ENCODE results near the gene MTO1.
"Not testable (repeated sequence)": the region's sequence is repeated elsewhere in the genome, so short reads cannot be mapped to it uniquely, and the experiment has no call there.

MTO1 gene

DNA sequence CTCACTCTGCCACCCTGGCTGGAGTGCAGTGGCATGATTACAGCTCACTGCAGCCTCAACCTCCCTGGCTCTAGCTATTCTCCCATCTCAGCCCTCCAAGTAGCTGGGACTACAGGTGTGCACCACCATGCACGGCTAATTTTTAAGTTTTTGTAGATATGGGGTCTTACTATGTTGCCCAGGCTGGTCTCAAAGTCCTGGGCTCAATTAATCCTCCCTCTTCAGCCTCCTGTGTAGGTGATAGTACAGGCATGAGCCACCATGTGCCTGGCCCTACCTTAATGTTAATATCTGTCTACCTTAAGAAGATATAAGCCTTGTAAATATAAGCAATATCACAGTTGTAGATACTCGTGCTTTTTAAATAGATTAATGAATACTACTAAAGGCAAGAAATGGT is 42.6 kb downstream of the MTO1 start:
- no peak for FAIRE-seq

DNA sequence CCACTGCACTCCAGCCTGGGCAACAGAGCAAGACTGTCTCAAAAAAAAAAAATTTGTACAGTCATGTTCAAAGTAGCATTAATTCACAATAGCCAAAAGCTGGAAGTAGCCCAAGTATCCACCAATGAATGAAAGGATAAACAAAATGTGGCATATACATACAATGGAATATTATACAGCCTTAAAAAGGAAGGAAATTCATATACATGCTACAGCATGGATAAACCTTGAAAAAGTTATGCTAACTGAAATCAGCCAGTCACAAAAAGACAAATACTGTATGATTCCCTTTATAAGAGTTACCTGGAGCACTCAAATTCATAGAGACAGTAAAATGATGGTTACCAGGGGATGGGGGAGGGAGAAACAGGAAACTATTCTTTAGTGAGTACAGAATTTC is 43.6 kb downstream of the MTO1 start:
- no peak for FAIRE-seq

DNA sequence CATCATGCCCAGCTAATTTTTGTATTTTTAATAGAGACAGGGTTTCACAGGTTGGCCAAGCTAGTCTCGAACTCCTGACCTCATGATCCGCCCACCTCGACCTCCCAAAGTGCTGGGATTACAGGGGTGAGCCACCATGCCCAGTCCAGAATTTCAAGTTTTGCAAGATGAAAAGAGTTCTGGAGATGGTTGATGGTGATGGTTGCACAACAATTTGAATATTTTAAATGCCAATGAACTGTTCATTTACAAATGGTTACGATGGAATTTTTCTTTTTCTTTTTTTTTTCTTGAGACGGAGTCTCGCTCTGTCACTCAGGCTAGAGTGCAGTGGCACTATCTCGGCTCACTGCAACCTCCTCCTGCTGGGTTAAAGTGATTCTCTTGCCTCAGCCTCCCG is 44.2 kb downstream of the MTO1 start:
- FAIRE-seq: not testable (repeated sequence)

DNA sequence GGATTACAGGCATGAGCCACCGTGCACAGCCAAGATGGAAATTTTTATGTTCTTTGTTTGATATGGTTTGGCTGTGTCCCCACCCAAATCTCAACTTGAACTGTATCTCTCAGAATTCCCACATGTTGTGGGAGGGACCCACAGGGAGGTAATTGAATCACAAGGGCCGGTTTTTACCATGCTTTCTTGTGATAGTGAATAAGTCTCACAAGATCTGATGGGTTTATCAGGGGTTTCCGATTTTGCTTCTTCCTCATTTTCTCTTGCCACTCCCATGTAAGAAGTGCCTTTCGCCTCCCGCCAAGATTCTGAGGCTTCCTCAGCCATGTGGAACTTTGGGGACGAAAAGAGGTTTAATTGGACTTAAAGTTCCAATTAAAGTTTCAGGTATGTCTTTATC is 44.7 kb downstream of the MTO1 start:
- FAIRE-seq: no peak

DNA sequence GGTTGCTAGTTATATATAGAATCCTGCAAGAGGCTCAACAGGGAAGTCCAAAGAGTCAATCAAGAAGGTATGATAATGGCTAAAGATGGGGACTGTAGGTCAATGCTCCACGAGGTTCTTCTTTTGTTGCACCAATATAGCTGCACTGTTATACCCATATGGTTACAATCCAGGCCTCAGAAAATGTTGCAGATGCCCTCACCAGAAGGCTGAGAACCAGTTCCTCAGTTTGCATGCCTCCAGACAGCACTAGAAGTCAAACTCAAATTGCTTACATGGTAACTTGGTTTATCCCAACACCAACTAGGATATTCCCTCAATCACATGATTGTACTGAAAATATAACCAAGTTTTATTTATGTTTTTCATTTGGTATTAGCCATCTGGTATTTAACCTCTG is 47.2 kb downstream of the MTO1 start:
- no peak for FAIRE-seq

DNA sequence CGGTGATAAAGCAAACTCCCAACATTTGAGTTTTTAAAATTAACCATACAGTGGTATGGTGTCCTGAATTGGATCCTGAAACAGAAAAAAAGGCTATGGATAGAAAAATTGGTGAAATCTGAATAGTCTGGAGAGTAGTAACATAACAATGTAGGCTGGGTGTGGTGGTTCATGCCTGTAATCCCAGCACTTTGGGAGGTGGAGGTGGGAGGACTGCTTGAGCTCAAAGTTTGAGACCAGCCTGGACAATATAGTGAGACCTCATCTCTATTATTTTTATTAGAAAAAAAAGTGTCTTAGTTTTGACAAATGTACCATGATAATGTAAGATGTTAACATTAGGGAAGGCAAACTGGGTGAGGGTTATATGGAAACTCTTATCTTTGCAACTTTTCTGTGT is 48.3 kb downstream of the MTO1 start:
- FAIRE-seq: no peak

DNA sequence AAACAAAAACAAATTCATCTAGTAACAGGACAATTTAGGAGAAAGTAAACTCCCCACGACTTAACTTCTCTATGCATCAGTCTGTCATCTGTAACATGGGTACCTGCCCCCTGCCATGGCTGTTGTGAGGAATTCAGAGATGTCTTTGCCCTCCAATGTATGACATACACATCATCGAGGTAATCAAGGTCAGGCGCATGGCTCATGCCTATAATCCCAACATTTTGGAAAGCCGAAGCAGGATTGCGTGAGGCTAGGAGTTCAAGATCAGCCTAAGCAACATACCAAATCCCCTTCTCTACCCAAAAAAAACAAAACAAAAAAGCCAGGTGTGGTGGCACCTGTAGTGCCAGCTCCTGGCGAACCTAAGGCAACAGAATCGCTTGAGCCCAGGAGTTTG is 50.3 kb downstream of the MTO1 start:
- FAIRE-seq: no peak

DNA sequence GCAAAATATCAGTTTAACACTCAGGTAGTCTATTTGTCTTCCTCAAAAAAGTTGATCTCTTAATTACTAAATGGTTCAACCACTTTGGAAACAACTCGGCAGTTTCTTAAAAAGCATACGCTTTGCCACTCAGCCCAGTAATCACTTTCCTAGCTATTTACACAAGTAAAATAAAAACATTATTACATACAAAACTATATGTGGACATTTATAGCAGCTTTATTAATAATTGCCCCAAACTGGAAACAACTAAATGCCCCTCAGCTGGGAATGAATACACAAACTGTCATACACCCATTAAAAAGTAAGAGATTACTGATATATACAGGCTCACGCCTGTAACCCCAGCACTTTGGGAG is 51.9 kb downstream of the MTO1 start:
- FAIRE-seq: no peak

DNA sequence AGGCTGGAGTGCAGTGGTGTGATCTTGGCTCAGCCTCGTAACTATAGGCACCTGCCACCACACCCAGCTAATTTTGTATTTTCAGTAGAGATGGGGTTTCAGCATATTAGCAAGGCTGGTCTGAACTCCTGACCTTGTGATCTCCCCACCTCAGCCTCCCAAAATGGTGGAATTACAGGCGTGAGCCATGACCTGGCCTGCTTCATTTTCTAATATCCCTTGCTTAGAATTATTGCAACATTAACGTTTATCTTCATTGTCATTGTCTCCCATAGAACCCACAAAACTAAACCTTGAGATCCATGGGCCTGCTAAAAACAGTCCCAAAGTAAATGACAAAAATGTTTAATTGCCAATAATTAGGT is 53.2 kb downstream of the MTO1 start:
- no peak for FAIRE-seq

DNA sequence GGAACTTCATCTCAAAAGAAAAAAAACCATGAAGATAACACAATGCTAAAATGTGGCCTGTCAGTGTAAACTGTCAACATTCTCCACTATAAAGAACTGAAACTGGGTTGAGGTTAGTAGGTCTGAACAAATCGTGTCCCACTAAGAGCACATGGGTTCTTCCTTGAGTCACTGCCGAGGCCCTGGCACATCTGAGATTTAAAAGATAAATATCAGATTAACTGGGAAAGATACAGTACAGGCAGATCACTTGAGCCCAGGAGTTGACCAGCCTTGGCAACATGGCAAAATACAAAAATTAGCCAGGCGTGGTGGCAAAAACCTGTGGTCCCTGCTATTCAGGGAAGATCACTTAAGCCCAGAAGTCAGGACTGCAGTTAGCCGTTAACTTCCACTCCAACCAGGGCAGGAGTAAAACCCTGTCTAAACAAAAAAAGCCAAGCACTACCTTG is 53.7 kb downstream of the MTO1 start:
- no peak for FAIRE-seq

DNA sequence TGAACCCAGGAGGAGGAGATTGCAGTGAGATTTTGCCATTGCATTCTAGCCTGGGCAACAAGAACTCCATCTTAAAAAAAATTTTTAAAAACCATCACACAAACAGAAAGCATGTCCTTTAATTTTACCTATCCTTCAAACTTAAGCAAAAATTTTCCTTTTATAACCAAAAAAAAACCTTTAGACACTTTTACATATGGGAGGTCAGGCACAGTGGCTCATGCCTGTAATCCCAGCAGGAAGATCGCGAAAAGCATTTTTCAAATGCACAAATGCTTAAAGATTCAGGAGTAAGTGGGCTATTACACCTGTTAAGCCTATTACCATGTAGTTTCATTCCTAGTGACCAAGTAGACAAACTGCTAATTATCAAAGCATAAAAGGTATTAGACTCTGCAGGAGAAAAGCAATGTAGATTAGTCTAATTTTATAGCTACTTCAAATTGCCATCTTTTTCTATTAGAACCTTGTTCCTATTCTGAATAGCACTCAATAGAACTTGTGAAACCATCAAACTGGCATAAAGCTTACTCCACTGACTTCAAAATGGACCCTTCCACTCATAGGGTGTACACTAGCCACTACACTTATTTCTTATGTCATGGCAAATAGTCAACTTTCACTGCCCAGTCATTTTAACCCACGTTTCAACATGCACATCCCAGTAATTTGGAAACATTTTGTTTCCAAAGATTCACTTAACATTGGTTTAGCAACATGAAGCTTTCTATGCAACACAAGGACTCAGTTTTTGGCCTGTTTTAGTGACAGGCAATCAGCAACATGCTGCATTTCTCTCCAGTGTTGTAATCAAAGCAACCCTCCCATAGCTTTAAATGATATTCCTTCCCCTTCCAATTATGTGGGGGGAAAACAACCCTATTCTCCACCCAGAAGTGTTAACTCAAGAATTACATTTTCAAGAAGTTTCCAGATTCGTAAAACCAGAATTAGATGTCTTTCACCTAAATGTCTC is 55.3 kb downstream of the MTO1 start:
- FAIRE-seq: no peak

DNA sequence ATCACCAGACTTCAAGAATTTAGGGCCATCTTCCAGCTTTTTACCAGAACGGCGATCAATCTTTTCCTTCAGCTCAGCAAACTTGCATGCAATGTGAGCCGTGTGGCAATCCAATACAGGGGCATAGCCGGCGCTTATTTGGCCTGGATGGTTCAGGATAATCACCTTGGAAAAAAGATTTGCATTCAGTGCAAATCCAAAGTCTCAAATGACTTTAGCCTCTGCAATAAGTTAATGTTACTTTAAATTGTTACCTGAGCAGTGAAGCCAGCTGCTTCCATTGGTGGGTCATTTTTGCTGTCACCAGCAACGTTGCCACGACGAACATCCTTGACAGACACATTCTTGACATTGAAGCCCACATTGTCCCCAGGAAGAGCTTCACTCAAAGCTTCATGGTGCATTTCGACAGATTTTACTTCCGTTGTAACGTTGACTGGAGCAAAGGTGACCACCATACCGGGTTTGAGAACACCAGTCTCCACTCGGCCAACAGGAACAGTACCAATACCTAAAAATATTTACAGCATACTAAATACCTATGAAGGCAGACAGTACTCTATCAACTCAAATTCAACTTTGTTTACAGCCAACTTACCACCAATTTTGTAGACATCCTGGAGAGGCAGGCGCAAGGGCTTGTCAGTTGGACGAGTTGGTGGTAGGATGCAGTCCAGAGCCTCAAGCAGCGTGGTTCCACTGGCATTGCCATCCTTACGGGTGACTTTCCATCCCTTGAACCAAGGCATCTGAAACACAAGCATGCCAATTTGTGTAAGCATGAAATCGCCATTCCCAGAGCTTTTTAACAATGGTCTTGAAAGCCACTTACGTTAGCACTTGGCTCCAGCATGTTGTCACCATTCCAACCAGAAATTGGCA is 56.8 kb downstream of the MTO1 start:
- not testable (repeated sequence) for FAIRE-seq

DNA sequence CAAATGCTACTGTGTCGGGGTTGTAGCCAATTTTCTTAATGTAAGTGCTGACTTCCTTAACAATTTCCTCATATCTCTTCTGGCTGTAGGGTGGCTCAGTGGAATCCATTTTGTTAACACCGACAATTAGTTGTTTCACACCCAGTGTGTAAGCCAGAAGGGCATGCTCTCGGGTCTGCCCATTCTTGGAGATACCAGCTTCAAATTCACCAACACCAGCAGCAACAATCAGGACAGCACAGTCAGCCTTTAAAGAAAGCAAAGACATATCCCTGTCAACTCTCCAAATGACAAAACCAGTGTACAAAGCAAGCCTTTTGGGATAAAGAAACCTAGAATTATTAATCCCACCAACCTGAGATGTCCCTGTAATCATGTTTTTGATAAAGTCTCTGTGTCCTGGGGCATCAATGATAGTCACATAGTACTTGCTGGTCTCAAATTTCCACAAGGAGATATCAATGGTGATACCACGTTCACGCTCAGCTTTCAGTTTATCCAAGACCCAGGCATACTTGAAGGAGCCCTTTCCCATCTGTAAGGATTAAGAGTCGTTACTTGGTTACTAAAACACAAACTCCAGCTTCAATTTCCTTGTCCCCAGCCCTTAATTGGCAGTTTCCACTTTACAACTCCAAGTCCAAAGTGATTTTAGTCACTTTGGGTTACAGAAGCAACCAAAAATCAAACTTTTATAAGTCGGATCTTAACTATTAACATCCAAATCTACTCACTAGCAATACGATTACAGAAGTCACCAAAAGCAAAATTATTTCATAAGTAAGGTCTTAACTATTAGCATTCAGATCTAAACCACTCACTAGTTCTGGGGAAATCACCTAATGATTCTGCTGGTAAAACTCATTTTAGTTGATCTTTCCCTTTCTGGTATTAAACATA is 57.7 kb downstream of the MTO1 start:
- not testable (repeated sequence) for FAIRE-seq

DNA sequence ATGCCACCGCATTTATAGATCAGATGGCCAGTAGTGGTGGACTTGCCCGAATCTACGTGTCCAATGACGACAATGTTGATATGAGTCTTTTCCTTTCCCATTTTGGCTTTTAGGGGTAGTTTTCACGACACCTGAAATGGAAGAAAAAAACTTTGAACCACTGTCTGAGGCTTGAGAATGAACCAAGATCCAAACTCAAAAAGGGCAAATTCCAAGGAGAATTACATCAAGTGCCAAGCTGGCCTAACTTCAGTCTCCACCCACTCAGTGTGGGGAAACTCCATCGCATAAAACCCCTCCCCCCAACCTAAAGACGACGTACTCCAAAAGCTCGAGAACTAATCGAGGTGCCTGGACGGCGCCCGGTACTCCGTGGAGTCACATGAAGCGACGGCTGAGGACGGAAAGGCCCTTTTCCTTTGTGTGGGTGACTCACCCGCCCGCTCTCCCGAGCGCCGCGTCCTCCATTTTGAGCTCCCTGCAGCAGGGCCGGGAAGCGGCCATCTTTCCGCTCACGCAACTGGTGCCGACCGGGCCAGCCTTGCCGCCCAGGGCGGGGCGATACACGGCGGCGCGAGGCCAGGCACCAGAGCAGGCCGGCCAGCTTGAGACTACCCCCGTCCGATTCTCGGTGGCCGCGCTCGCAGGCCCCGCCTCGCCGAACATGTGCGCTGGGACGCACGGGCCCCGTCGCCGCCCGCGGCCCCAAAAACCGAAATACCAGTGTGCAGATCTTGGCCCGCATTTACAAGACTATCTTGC is 58.6 kb downstream of the MTO1 start:
- FAIRE-seq: no peak

DNA sequence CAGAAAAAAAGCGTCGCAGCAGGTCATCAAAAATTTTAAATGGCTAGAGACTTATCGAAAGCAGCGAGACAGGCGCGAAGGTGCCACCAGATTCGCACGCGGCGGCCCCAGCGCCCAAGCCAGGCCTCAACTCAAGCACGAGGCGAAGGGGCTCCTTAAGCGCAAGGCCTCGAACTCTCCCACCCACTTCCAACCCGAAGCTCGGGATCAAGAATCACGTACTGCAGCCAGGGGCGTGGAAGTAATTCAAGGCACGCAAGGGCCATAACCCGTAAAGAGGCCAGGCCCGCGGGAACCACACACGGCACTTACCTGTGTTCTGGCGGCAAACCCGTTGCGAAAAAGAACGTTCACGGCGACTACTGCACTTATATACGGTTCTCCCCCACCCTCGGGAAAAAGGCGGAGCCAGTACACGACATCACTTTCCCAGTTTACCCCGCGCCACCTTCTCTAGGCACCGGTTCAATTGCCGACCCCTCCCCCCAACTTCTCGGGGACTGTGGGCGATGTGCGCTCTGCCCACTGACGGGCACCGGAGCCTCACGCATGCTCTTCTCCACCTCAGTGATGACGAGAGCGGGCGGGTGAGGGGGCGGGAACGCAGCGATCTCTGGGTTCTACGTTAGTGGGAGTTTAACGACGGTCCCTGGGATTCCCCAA is 59.3 kb downstream of the MTO1 start, which contains the start of gene EEF1A1:
Gene EEF1A1 (minus strand): TSS at position 345 of the 663 bp plus-strand sequence. CDS start 1,006 bp downstream, outside the sequence.
- no peak for FAIRE-seq

DNA sequence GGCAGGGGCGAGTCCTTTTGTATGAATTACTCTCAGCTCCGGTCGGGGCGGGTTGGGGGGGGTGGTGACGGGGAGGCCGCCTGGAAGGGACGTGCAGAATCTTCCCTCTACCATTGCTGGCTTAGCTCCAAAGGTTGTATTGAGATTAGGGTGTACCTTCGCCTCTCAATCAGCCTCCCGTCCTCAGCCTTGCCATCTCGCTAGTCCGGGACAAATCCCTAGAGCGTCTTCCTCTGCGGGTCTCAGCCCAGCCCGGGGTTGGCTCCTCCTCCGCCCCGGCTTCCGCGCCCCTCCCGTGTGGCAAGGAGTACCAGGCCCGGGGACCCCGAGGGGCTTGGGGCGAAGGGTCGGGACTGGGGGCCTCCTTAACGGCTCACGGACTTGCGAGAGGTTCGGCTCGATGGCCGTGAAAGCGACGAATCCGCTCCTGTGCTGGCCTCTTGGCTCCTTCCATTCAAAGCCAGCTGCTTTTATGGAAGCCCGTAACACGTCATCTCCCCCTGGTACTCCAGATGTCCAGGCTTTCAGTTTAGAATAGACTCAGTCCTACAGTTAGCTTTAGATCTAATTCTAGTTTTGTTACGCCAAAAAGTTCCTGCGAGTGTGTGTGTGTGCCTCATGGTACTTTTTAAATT is 59.9 kb downstream of the MTO1 start:
- no peak for FAIRE-seq

DNA sequence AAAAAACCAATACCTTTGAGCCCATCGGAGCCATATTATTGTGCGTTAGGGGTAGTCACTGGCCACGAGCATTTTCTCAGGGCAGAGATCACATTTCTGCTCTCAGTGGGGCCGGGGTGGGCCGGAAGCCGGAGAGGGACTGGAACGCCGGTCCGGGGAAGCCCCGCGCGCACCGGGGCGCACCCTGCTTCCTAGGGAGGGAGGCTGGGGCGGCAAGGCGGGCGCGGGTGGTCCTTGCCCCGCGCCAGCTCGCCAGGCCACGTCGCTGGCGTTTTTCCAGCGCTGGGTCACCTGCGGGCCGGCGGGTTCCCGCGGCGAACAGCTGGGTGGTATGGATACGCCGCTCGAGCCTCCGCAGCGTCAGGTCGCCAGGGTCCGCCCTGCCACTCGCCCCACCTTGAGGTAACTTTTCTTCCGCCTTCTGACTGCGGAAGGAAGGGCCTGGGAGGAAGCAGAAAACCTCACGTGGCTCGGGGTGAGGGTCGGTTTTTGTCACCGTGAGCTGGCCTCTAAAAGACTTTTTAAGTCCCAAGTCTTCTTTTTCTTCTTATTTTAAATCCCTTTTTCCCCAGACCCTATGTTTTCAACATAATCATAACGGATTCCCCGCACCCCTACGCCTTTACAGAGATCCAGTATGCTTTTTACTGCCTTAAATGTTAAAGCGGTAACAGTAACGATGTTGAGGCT is 62.0 kb downstream of the MTO1 start:
- FAIRE-seq: no peak

DNA sequence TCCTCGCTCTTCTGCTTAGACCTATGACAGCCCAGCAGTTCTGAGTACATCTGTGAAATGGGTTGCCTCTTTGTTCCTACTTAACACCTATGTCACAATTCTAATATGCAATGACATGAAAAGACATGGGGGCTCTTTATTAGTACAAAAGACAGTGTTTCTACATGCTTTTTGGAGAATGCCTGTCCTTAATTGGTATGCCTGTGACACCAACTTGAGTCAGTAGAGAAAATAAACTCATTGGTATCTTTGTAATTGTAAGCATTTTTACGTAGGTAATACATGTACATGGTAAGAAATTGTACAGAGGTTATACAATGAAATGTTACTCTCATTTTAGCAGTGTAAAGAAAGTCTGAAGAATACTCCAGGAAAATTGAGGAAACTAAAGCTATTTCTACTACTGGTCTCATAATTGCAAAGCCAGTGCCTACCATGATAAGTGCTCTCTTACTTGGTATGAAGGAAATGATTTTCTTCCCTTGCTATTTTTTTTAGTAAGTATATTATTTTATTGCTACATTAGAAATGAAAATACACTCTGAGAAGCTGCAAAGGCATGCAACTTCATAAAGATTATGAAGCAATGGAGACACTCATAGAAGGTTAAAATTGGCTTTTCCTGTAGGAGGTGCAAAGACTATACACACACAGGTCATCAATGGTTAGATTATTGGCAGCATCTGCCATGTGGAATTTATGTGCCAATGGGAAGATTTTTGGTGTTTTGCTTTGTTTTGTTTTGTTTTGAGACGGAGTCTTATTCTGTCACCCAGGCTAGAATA is 64.2 kb downstream of the MTO1 start:
- no peak for FAIRE-seq

DNA sequence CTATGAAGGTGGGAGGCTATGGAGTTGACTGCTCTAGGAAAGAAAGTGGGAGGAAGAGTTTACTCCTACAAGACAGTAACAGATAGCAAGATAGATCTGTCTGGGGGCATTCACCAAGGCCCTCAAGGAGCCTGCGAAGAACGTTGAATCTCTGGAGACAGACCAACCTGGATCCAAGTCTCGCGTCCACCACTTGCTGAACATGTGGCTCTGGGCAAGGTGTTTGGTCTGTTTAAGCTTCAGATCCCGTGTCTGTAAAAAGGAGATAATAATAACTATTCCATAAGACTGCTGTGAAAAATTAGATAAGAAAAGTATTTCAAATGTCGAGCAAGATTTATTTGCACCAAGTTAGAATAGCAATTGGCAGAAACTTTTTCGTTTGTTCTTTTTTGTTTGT is 67.4 kb downstream of the MTO1 start:
- FAIRE-seq: no peak

Data from islet of Langerhans (tissue), 1 donor.